ENCODE results near the gene RSRC1.
"Not testable (repeated sequence)": the region's sequence is repeated elsewhere in the genome, so short reads cannot be mapped to it uniquely, and the experiment has no call there.

The RSRC1 gene

GRCh38 chr3:158101335-158102241, 8.3 kb upstream of the RSRC1 start:
- DNase-seq: no peak

DNA sequence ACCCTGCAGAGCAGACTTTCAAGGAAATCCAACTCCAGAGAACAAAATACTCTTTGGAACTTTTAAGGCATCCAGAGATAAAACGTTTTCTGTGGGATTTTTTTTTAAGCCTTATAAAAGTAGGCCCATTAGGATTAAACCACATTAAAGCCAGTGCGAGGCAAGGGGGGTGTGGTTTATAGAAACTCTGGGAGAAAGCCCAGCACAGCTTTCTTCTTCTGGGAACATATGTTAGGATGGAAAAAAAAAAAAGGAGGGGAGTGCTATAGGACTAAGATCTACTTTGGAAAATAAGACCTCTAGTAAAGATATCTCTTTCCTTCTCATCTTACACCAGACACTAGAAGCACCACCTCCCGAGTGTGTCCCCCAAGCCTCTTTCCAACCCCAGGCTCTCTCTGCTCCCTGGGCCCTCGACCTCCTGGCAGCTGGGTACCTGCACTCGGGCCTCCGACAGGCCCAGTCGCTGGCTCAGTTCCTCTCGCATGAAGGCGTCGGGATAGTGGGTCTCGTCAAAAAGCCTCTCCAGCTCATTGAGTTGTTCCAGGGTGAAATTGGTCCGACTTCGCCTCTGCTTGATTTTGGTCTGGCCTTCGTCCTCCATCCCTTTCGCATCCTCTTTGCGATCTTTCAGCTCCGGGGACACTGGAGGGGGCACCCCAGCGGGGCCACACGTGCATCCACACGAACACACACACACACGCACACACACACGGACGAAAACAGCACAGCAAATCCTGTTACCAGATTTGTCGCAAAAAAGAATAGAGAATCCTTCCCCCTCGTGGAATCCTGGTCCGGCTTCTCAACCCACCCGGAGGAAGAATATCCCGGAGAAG, 7.4 kb upstream of the RSRC1 start:
- no peak for DNase-seq

DNA sequence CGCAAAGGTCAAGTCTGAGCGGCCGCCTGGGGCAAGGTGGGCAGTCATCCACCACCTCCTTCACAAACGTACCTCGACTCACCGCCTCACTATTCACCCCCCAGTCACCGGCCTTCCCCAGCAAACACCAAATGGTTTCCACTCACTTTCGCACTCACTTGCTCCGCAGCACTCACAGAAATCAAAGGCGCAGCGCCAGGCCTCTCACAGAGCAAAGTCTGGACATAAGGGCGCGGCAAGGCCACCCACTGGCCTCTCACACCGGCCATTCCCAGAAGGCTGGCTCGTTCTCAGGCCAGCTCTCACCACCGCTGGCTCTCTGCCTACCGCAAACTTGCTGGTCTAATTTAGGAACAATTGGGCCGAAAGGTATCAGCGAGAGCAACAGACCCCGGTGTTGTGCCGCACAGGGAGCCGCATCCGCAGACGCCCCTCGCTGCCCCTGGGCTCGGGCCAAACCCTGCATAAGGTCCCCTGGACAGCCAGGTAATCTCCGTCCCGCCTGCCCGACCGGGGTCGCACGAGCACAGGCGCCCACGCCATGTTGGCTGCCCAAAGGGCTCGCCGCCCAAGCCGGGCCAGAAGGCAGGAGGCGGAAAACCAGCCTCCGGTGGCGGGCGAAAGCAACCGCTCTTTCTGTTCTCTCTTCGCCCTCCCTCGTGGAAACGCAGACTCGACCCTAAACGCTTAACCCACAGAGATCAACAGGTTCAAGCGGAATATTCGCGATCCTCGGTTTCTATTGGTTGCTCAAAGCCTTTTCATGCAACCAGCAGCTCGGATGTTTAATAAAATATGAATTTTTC, 6.6 kb upstream of the RSRC1 start:
- no peak for DNase-seq

GRCh38 chr3:158103887-158104327, 6.0 kb upstream of the RSRC1 start:
- DNase-seq: no peak

DNA sequence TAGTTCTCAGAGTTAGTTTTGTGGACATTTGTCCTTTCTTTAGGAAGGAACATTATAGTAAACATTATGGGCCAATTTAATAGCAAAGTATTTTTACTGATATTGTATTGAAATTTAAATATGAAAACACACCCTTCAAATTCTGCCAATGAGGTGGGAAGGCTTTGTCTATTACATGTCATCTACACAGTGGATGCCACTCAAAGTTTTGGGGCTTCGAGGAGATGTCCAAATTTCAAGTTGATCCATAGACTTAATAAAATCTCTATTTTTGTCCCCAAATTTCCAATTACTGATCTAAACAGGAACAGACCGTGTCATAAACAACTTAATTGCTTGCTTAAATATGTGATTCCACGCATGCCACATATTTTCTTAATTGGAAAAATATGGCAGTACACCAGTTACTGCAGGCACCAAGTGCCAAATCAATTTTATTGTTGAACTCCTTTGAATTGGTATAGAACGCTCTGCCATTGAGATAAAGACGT, 5.4 kb upstream of the RSRC1 start:
- peak; percentile 25 for DNase-seq

- no peak for DNase-seq
These were observed 4.7 kb upstream of the RSRC1 start for GRCh38 chr3:158105119-158105709.

- no peak for DNase-seq
These were observed 4.1 kb upstream of the RSRC1 start for GRCh38 chr3:158105710-158106253.

- peak; percentile 27 for DNase-seq
These were observed 3.0 kb upstream of the RSRC1 start for GRCh38 chr3:158106766-158107471.

DNA sequence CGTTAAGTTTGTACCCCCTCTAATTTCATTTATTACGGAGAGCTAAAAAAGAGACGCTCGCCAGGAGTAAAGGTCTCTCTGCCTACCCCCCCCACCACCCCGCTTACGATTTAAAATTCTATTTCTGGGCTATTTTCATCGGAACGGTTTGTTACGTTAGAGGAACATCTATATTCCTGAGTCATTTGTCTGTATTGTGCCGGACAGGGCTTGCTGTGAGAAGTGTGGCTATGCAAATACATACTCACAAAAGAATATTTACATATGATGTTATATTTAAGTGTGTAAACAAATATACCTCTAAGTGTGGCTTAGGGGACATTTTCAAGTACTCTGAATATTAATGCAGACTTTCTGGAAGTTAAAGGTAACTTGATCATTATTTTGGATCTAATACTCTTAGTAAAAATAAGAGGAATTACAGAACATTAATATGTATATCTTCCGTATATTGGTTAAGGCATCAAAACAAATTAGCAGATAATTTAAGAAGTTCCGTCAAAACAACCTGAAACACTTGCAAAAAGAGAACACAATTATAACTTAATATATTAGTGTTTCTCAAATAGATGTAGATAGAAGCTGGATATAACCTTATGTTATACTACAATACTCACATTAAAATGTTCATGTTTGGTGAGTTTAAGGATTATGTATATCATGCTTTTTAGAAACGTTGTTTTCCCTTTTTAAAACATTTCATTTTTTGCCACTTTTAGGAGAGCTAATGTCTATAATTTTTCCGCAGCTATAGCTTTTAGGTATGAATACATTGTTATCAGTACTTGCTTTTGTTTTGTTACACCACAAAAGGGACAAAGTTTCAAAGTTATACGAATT, 2.1 kb upstream of the RSRC1 start:
- DNase-seq: no peak

DNA sequence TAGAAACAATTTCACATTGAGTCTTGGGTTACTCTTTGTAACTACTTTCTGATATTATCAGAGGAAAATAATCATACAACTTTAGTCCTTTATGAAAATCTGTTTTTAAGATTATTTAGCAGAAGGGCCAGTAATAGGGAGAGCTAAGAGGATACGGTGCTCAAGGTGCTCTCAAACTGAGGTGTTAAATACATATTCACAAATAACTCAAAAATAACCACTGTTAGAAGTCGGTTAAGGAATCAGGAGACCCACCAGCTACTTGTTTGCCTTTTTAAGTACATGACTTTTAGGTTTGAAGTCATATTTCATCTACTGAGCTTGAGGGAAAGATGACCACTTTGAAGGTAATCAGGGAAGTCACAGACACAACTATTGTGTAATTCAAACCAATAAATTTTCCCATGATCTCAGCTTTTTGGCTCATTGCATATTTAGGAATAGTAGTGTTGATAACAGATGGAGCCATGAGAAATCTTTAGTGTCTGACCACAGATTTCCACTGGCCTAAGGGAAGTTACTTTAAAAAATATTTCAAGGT, 1.4 kb upstream of the RSRC1 start:
- DNase-seq: no peak

- DNase-seq: no peak
These were observed 540 bp upstream of the RSRC1 start for GRCh38 chr3:158109295-158109803.

- no peak for DNase-seq
These were observed 749 bp downstream of the RSRC1 start for GRCh38 chr3:158110658-158111018.

DNA sequence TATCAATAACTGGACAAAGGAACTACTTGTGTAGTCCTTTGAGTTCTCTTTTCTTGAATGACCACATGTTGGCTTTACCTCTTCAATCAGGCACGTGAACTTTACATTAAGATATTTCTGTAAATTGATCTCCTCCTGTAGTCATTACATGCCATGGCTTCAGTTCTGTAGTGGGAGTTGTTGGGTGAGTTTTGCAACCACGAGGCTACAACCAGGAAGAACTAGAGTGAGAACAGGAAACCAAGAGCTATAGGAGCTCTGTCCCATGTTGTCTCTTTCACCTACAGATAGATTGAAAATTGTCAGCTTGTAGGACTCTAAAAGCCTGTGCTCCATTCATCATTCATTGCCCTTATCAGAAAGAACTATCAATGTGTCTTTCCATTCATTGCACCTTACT, 2.0 kb downstream of the RSRC1 start:
- DNase-seq: no peak

DNA sequence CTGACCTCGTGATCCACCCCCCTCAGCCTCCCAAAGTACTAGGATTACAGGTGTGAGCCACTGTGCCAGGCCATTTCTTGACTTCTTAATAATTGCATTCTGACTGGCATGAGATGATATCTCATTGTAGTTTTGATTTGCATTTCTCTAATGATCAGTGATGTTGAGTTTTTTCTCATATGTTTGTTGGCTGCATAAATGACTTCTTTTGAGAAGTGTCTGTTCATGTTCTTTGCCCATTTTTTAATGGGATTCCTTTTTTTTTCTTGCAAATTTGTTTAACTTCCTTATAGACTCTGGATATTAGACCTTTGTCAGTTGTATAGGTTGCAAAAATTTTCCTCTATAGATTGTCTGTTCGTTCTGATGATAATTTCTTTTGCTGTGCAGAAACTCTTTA, 3.7 kb downstream of the RSRC1 start:
- DNase-seq: not testable (repeated sequence)

DNA sequence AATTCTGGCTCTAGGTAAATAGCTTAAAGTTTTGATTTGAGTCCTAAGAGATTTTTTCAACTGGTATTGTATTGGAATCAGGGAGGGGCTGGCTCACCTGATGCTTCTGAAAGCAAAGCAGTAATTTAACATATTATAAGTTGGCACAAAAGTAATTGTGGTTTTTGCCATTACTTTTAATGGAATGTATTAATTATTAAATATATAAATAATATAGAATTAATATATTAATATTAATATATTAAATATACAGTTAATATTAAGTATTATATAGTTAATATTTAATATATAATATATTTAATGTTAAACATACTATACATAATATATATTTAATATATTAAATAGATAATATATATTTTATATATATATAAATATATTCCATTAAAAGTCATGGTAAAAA, 10.4 kb downstream of the RSRC1 start:
- no peak for DNase-seq

DNA sequence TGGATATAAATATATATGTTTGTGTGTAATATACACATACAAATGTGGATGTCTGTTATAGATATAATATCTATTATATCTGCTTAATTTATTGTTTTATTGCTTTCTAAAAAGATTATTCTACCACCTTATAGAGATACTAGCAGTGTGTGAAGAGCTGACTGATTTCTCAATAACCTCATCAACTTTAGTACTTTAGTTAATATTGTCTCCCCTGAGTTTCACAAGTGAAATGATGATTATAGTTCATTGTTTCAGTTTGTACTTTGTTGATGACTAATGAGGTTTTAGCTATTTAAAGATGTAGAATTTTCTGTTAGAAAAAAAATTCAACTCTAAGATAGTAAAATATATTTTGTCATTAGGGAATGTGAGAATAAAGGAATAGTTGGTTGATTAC, 11.4 kb downstream of the RSRC1 start:
- no peak for DNase-seq

DNA sequence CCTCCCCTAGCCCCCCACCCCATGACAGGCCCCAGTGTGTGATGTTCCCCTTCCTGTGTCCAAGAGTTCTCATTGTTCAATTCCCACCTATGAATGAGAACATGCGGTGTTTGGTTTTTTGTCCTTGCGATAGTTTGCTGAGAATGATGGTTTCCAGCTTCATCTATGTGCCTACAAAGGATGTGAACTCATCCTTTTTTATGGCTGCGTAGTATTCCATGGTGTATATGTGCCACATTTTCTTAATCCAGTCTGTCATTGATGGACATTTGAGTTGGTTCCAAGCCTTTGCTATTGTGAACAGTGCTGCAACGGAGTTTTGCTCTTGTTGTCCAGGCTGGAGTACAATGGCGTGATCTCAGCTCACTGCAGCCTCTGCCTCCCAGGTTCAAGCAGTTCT, 12.8 kb downstream of the RSRC1 start:
- not testable (repeated sequence) for DNase-seq

DNA sequence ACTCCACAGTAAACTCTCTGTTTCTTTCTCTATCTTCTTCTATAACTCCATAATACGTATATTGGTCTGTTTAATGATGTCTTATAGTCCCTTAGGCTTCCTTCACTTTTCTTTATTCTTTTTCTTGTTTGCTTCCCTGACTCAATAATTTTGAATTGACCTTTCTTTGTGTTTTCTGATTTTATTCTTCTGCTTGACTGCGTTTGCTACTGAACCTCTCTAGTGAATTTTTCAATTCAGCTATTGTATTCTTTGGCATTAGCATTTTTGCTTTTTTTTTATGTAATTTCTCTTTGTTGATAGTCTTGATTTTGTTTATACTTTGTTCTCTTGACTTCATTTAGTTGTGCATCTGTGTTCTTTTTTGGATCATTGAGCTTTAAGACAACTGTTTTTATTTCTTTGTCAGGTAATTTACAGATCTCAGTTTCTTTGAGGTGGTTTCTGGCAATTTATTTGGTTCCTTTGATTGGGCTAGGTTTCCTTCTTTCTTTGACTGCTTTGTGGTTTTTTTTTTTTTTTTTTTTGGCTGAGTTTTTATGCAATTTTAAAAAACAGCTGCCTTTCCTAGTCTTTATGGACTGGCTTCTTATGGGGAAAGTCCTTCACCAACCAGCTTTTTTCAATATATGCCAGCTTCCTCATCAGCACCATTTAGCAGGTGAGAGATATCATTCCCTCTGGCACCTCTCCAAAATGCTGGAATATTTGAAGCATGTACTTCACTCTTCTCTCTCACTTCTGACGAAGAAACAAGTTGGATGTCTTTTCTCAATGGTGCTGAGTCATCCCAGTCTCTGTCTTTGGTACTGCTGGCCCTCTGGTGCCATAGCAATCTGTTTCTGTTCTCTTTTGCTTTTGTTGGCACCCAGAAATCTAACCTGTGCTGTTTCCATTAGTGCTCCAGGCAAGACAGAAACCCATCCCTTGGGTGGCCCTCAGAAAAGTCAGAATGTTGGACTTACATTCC, 17.6 kb downstream of the RSRC1 start:
- no peak for DNase-seq

- no peak for DNase-seq
These were observed 18.9 kb downstream of the RSRC1 start for GRCh38 chr3:158128755-158129154.

All from hematopoietic multipotent progenitor cell treated with erythropoietin and hydrocortisone succinate and interleukin-3 and kit ligand, for 8 days (in vitro differentiated cells).